GM15510 (cell line): ENCODE measurements around the gene PRKAG2.

Experiments
- POLR2A ChIP-seq: IDR thresholded peaks from 3 replicates; pipeline ENCODE4 v1.6.1; 2011; ENCODE audit warnings: borderline replicate concordance; ENCODE audit not compliant: insufficient read length; ENCODE audit errors: extremely low read depth

The PRKAG2 gene

GRCh38 chr7:151880688-151881087 is 3.8 kb upstream of the PRKAG2 start:
- no peak for TF ChIP-seq POLR2A

- TF ChIP-seq POLR2A, result no peak
Measured at GRCh38 chr7:151877911-151878835, 1.3 kb upstream of the PRKAG2 start.

GRCh38 chr7:151875942-151876898 is 695 bp downstream of the PRKAG2 start:
- no peak for TF ChIP-seq POLR2A

- TF ChIP-seq POLR2A, result no peak
Measured at GRCh38 chr7:151873402-151873965, 3.4 kb downstream of the PRKAG2 start.

- no peak for TF ChIP-seq POLR2A
Measured at GRCh38 chr7:151872531-151873401, 4.1 kb downstream of the PRKAG2 start.

- TF ChIP-seq POLR2A, result no peak
Measured at GRCh38 chr7:151871904-151872303, 5.0 kb downstream of the PRKAG2 start.

- no peak for TF ChIP-seq POLR2A
Measured at GRCh38 chr7:151871189-151871735, 5.7 kb downstream of the PRKAG2 start.

- no peak for TF ChIP-seq POLR2A
Measured at GRCh38 chr7:151869968-151870918, 6.7 kb downstream of the PRKAG2 start.

- no peak for TF ChIP-seq POLR2A
Measured at GRCh38 chr7:151869455-151869854, 7.5 kb downstream of the PRKAG2 start.

GRCh38 chr7:151869109-151869428 is 7.8 kb downstream of the PRKAG2 start:
- TF ChIP-seq POLR2A, result no peak

GRCh38 chr7:151868396-151869108 is 8.4 kb downstream of the PRKAG2 start:
- no peak for TF ChIP-seq POLR2A

- no peak for TF ChIP-seq POLR2A
Measured at GRCh38 chr7:151867912-151868311, 9.0 kb downstream of the PRKAG2 start.
